Natural killer cell (primary cell): Measurements from ENCODE around the gene LHFPL2. TPM values are rescaled to one million over a fixed set of nuclear protein-coding genes. Genes with fewer than 3 reads are reported as not detected.

Experiments
- ATAC-seq, 3 donors: fragments of 150-1000 bp in 2 of 3; fragments of 200-7000 bp in 1 of 3; cut with Tn5 transposase; 1 replicate in 1 of 3; 2 replicates in 2 of 3; pipeline ENCODE4 v1.10.0; 2021; ENCODE audit warnings: mild to moderate bottlenecking in 2 of 3, moderate library complexity in 2 of 3
- DNase-seq, 2 donors: peaks; one replicate each; pipeline versions ENCODE4 v3.0.0 to v3.0.0-alpha.2; 2013 to 2021; ENCODE audit warnings: mixed read lengths in 1 of 2
- H3K27ac ChIP-seq: one replicate; pipeline ENCODE4 v1.5.1; 2013; ENCODE audit warnings: mild to moderate bottlenecking, low read length
- H3K27me3 ChIP-seq: one replicate; pipeline ENCODE4 v1.6.1; 2013; ENCODE audit warnings: low read length; ENCODE audit not compliant: control insufficient read depth, insufficient read depth
- H3K36me3 ChIP-seq: one replicate; pipeline ENCODE4 v1.6.1; 2013; ENCODE audit warnings: low read length; ENCODE audit not compliant: control insufficient read depth, insufficient read depth
- H3K4me1 ChIP-seq: one replicate; pipeline ENCODE4 v1.6.1; 2013; ENCODE audit warnings: low read length; ENCODE audit not compliant: control insufficient read depth, insufficient read depth
- H3K4me3 ChIP-seq: one replicate; pipeline ENCODE4 v1.5.1; 2013; ENCODE audit warnings: low read length
- H3K9me3 ChIP-seq: one replicate; pipeline ENCODE4 v1.6.1; 2013; ENCODE audit warnings: low read length; ENCODE audit not compliant: control insufficient read depth, insufficient read depth
- H3K27ac Mint-ChIP-seq, 2 donors: one replicate each; pipeline ENCODE4 v1.8.0; 2022; ENCODE audit warnings: mild to moderate bottlenecking in 2 of 2, mixed read lengths in 2 of 2, moderate library complexity in 1 of 2
- H3K27me3 Mint-ChIP-seq, 2 donors: one replicate each; pipeline ENCODE4 v1.8.0; 2022; ENCODE audit warnings: low read depth in 2 of 2, mixed read lengths in 2 of 2
- H3K36me3 Mint-ChIP-seq: one replicate; pipeline ENCODE4 v1.8.0; 2022; ENCODE audit warnings: mixed read lengths
- H3K4me1 Mint-ChIP-seq, 2 donors: one replicate each; pipeline ENCODE4 v1.8.0; 2022; ENCODE audit warnings: mixed read lengths in 2 of 2
- H3K4me3 Mint-ChIP-seq: one replicate; pipeline ENCODE4 v1.8.0; 2022; ENCODE audit warnings: mild to moderate bottlenecking, moderate library complexity, mixed read lengths
- H3K9me3 Mint-ChIP-seq, 2 donors: one replicate each; pipeline ENCODE4 v1.8.0; 2022; ENCODE audit warnings: mixed read lengths in 2 of 2
- CTCF ChIP-seq: fragments of 200-600 bp; IDR thresholded peaks from one replicate; pipeline ENCODE4 v1.8.0; 2022; ENCODE audit warnings: antibody characterized with exemption
- WGBS: methylation state at CpG from one replicate; pipeline ENCODE4 v1.1.7; 2013; ENCODE audit warnings: missing lambda C conversion rate; ENCODE audit not compliant: insufficient coverage; 5-methylcytosine and 5-hydroxymethylcytosine counted together
- intact Hi-C: fragments of 100-400 bp; cut with micrococcal nuclease; formaldehyde crosslinking; loops from one replicate; pipeline ENCODE4 v1.14.2; 2022
- total RNA-seq, 4 donors: library from RNA; stranded (reverse); fragments of 120-200 nt in 1 of 4; gene quantifications; one replicate each; pipeline versions ENCODE4 v1.2.3 to v1.2.4, GENCODE V29; 2013 to 2022

LHFPL2 gene
- total RNA-seq, 3 donors from 2014 or later (not counting 1 experiment from before 2014, with no cell fraction given), result 0.85 to 1.9 (median 1.00) TPM

- no peak overlapping the region for H3K4me3 ChIP-seq
- H3K27ac ChIP-seq, result no peak overlapping the region
- H3K36me3 Mint-ChIP-seq, result no peaks in the 10 kb centered on the region
- no peak for DNase-seq
- peaks cover 28 to 40% of the 10 kb centered on the region in 2 donors for H3K27me3 Mint-ChIP-seq
- ATAC-seq, result no peak
- no peak overlapping the region for H3K27ac Mint-ChIP-seq
- H3K4me3 Mint-ChIP-seq, result no peak overlapping the region
- no peaks in the 10 kb centered on the region for H3K9me3 Mint-ChIP-seq
- intact Hi-C loops, result no loop called here
- no peak for TF ChIP-seq CTCF
- WGBS, result 33% methylated on average over 6 of the region's 6 CpGs
- no peaks in the 10 kb centered on the region for H3K9me3 ChIP-seq
- H3K4me1 ChIP-seq, result peaks cover 11% of the 10 kb centered on the region
- no peaks in the 10 kb centered on the region for H3K36me3 ChIP-seq
- H3K27me3 ChIP-seq, result no peaks in the 10 kb centered on the region
- H3K4me1 Mint-ChIP-seq, result peaks cover 7 to 15% of the 10 kb centered on the region in 2 donors
These were observed 152.8 kb downstream of the LHFPL2 start for GRCh38 chr5:78495800-78496199.

DNA sequence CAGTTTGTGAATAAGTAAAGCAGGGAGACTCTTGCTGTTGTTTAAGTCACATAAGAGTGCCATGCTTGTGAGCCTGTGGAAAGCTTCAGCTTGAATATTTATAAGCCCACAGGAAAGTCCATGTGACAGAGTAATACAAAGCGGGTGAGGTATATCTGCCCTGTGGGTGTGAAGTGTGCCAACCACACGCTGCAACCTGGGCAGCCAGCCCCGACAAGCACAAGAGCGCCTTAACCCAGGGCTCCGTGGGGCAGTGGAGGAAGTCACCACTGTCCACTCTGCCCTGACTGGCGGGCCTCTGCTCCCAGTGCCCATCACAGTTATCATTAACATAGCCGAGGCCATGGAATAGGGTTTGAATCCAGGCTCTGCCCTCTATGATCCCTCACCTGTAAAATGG is 155.9 kb downstream of the LHFPL2 start:
- Mint-ChIP-seq H3K36me3 (no peaks in the 10 kb centered on the region), H3K9me3 (no peaks in the 10 kb centered on the region), H3K4me3 (no peak overlapping the region), H3K4me1 (peaks cover 7 to 11% of the 10 kb centered on the region in 2 donors), H3K27me3 (peaks cover 7 to 12% of the 10 kb centered on the region in 2 donors), H3K27ac (no peak overlapping the region)
- DNase-seq (no peak), ATAC-seq (peak in 1 of 3 donors; percentile 73)
- intact Hi-C loops, result no loop called here
- TF ChIP-seq CTCF, result no peak
- Histone ChIP-seq H3K27me3 (no peaks in the 10 kb centered on the region), H3K9me3 (no peaks in the 10 kb centered on the region), H3K4me3 (no peak overlapping the region), H3K36me3 (no peaks in the 10 kb centered on the region), H3K4me1 (peaks cover 11% of the 10 kb centered on the region), H3K27ac (no peak overlapping the region)
- 46% methylated on average over 6 of the region's 7 CpGs for WGBS

GRCh38 chr5:78492224-78492623 is 156.3 kb downstream of the LHFPL2 start:
- no peak for ATAC-seq
- intact Hi-C loops, result no loop called here
- no peak for TF ChIP-seq CTCF
- Mint-ChIP-seq H3K4me1 (peaks cover 7 to 10% of the 10 kb centered on the region in 2 donors), H3K27me3 (peaks cover 6 to 7% of the 10 kb centered on the region in 2 donors), H3K36me3 (no peaks in the 10 kb centered on the region), H3K27ac (no peak overlapping the region), H3K4me3 (no peak overlapping the region), H3K9me3 (no peaks in the 10 kb centered on the region)
- 100% methylated on average over 2 of the region's 2 CpGs for WGBS
- no peak for DNase-seq
- H3K4me1 ChIP-seq, result peaks cover 11% of the 10 kb centered on the region
- no peaks in the 10 kb centered on the region for H3K36me3 ChIP-seq
- no peaks in the 10 kb centered on the region for H3K9me3 ChIP-seq
- no peak overlapping the region for H3K27ac ChIP-seq
- H3K4me3 ChIP-seq, result no peak overlapping the region
- no peaks in the 10 kb centered on the region for H3K27me3 ChIP-seq
